Thyroid gland (tissue), 4 donors: ENCODE measurements around the gene PNKP.

Experiments
- POLR2A ChIP-seq, 2 donors: fragments of 450-650 bp; IDR thresholded peaks; one replicate each; pipeline ENCODE4 v1.6.1; 2017; ENCODE audit warnings: antibody characterized with exemption in 2 of 2, mild to moderate bottlenecking in 2 of 2, moderate library complexity in 1 of 2
- TF ChIP-seq, protein P1 (sequence below), 6 experiments: fragments of 200-600 bp in 3 of 6; fragments of 450-650 bp in 3 of 6; sonication (generic) in 3 of 6; IDR thresholded peaks; one replicate each; pipeline ENCODE4 v1.5.1; 2016 to 2019; ENCODE audit warnings: antibody characterized with exemption in 6 of 6, mild to moderate bottlenecking in 2 of 6, inconsistent platforms in 1 of 6, moderate library complexity in 1 of 6

DNA sequence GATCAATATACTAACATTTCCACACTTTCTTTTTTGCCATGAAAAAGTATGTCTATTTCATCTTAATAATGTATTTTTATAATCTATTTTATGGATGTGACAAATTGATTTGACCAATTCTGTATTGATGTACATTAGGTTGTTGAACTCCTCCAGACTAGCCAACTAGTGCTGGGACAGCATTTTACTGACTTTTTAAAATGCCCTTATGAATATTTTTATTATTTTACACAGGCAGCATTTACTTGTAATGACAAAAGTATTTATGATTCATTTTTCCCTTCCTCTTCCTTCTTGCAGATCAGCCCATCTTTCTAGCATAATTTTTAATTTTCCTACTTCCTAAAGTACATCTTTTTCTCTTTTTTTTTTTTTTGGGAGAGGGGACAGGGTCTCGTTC is 53.4 kb downstream of the PNKP start:
- TF ChIP-seq POLR2A (IDR thresholded peaks at IDR 0.05): no peak
- TF ChIP-seq, protein P1, sequence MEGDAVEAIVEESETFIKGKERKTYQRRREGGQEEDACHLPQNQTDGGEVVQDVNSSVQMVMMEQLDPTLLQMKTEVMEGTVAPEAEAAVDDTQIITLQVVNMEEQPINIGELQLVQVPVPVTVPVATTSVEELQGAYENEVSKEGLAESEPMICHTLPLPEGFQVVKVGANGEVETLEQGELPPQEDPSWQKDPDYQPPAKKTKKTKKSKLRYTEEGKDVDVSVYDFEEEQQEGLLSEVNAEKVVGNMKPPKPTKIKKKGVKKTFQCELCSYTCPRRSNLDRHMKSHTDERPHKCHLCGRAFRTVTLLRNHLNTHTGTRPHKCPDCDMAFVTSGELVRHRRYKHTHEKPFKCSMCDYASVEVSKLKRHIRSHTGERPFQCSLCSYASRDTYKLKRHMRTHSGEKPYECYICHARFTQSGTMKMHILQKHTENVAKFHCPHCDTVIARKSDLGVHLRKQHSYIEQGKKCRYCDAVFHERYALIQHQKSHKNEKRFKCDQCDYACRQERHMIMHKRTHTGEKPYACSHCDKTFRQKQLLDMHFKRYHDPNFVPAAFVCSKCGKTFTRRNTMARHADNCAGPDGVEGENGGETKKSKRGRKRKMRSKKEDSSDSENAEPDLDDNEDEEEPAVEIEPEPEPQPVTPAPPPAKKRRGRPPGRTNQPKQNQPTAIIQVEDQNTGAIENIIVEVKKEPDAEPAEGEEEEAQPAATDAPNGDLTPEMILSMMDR (IDR thresholded peaks at IDR 0.05): no peak
